Caki2 (cell line): ENCODE results near the gene TMEM87B. TPM values are rescaled to one million over a fixed set of nuclear protein-coding genes. Genes with fewer than 3 reads are reported as not detected.

Experiments used
- DNase-seq: peaks from one replicate; pipeline ENCODE4 v3.0.0-alpha.2; 2015; ENCODE audit warnings: low read depth
- in situ Hi-C: cut with HindIII; loops from 2 replicates; pipeline ENCODE4 v1.10.0; 2016; ENCODE audit warnings: low sequenced_read_pairs, low pct_unique_long_range_greater_than_20kb, mixed read lengths
- total RNA-seq: library from RNA; depleted of rRNA; stranded (reverse); fragments of >200 nt; shearing (Covaris generic); gene quantifications from 2 replicates; pipeline ENCODE4 v1.2.3, GENCODE V29; 2014; ENCODE audit warnings: low replicate concordance

TMEM87B gene
- total RNA-seq, 1 experiment from 2014 or later = 20.7 TPM

DNA sequence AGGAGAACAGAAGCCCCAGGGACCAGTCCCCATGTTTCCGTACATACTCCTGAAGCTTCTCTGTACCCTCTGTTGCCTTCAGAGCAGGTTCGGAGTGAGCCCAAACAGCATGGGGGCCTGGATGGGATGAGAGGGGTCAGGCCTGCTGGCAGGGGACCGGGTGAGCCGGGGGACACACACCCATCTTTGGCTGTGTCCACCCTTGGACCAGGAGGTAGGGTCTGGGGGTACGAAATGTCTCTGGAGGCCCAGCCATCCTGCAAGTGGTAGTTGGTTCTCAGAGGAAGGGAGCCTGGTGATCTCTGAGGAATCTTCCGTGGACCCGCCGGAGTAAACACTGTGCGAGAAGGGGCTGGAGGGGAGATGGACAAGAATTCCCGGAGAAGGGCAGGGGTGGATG is 98.4 kb downstream of the TMEM87B start:
- DNase-seq = no peak

DNA sequence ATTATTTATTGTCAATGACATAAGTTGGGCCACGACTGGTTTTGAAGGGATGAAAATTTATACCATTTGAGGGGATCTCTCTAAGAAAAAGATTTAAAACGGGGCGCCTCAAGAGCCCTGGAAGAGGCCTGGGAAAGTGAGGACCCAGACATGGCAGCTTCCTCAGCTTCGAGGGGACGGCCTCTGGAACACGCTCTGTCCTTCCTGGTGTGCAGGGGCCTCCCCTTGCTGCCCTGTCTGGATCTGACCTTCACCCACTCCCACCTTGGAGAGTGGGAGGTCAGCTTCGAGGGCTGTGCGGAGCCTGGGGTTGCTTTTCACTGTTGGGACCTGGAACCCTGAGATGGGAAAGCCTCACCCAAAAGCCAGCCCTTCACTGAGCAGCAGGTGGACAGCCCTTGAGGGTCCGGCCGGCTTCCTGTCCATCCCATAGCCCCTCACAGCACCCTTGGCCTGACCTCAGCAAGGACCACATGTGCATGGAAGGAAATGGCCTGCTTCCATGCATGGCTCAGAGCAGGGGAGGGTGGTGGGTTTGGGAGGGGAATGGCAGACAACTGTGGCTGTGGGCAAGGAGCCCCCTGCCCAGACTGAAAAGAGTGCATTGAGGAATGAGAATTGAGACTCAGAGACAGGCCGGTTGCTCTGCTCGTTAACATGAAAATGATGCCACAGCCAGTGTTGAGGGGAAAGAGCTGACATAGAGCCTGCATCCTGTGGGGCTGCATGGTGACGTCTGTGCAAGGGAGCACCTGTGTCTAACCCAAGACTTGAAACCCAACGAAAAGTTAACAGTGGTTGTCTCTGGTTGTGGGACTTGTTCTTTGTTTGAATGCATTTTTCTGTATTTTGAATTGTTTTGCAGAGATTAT is 99.4 kb downstream of the TMEM87B start:
- in situ Hi-C loops = no loop called here
- DNase-seq = no peak

More for the DNA sequence above, 98.4 kb downstream of the TMEM87B start:
- in situ Hi-C loops = no loop called here

DNA sequence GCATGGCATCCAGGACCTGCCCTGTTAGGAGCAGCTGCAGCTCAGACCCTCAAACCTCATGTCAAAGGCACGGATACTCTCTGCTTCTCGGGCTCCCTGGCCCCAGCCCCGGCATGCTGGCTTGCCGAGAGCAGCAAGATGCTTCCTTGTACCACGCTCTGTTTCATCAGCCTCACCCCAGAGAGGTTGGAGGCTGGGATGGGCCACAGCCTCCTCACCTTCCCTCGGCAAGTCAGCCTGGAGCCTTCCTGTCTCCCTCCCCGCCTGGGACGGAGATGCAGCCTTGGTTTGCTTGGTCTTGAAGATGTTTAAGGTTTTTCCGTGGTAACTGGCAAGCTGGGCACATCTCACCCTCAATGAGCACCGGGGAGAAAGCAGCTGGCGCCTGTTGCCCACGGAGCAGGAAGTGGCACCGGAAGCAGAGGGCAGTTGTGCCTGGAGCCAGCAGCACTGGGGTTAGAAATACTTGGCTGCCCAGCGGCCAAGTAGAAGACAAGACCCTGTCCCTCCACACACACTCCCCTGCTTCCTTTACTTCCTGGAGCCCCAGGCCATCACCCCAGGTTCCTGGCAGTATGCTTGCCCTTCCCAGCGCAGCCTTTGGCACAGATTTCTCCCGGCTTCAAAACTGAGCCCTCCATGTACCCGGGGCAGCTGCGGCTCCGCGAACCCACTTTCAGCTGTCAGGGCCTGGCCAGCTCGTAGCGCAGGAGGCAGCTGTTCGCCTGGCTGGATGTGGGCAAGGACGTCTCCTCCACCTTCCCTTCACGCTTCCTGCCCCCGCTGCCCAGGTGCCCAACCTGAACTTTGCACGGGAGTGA is 100.5 kb downstream of the TMEM87B start:
- in situ Hi-C loops = no loop called here
- no peak for DNase-seq

GRCh38 chr2:112156152-112156986 is 101.3 kb downstream of the TMEM87B start:
- DNase-seq = no peak
- in situ Hi-C loops = no loop called here

DNA sequence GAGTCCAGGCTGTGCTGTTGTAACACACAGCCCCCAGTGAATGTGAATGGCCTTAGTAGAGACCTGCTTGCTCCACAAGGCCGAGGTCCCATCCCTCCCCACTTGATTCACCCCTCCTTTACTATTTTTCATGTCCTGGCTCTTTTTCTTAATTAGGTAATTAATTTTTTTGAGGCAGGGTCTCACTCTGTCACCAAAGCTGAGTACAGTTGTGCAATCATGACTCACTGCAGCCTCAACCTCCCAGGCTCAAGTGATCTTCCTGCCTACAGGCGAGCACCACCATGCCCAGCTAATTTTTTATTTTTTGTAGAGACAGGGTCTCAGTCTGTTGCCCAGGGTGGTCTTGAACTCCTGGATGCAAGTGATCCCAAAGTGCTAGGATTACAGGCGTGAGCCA is 102.4 kb downstream of the TMEM87B start:
- no peak for DNase-seq
- in situ Hi-C loops = no loop called here

GRCh38 chr2:112159454-112159921 is 104.4 kb downstream of the TMEM87B start:
- DNase-seq = no peak
- in situ Hi-C loops = no loop called here

GRCh38 chr2:112160283-112161250 is 105.5 kb downstream of the TMEM87B start:
- in situ Hi-C loops = no loop called here
- DNase-seq = no peak

GRCh38 chr2:112161431-112162145 is 106.5 kb downstream of the TMEM87B start:
- DNase-seq = no peak
- in situ Hi-C loops = no loop called here

GRCh38 chr2:112162341-112162740 is 107.3 kb downstream of the TMEM87B start:
- in situ Hi-C loops = no loop called here
- DNase-seq = no peak

DNA sequence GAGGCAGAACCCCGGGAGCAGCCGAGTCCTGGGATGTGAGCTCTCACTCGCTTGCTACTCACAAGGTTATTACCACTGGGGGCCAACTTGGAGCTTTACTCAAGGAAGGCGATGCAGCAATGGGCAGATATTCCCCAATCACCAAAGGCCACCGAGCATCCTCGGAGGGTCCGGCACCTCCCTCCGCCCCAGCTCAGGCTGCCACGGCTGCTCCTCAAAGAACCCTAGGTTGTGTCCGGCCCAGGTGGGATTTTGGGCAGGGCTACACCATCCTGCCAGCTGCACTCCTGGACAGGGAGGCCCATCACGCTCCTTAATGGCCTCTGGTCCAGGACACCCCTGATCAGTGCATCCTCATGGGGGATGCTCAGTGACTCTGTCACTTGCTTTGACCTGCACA is 107.9 kb downstream of the TMEM87B start:
- no peak for DNase-seq
- in situ Hi-C loops = no loop called here

- DNase-seq = no peak
- in situ Hi-C loops = no loop called here
These were observed 108.5 kb downstream of the TMEM87B start for GRCh38 chr2:112163541-112163981.

GRCh38 chr2:112164876-112165275 is 109.8 kb downstream of the TMEM87B start:
- DNase-seq = no peak
- in situ Hi-C loops = no loop called here

GRCh38 chr2:112165296-112165695 is 110.2 kb downstream of the TMEM87B start:
- in situ Hi-C loops = no loop called here
- DNase-seq = no peak

- in situ Hi-C loops = no loop called here
- no peak for DNase-seq
These were observed 111.9 kb downstream of the TMEM87B start for GRCh38 chr2:112166806-112167499.

- in situ Hi-C loops = no loop called here
- DNase-seq = no peak
These were observed 113.5 kb downstream of the TMEM87B start for GRCh38 chr2:112168422-112169124.
